ENCODE results near the gene SLC16A12.

DNA sequence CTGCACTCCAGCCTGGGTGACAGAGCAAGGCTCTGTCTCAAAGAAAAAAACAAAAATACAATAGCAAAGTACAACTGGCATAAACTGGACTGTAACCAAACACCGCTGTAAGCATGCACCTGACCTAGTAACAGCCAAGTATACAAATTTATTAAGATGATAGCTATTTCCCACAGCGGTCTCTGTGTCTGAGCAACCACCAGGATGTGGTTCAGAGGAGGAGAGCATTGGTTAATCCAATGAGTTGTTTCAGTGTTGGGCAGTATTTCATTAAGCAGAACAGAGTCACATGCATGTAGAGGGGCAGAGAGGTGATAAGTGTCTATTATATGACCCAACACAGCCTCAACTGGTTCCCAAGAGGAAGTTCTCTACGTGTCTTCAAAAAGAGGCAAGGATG lies 4.0 kb downstream of the SLC16A12 start:
- TF ChIP-seq POLR2A (IDR thresholded peaks at IDR 0.05; ENCODE audit: low read depth, low read length) = no peak
- TF ChIP-seq TAF1 (IDR thresholded peaks at IDR 0.05; ENCODE audit: low read depth, low read length) = no peak
- TF ChIP-seq PAX5 (IDR thresholded peaks at IDR 0.05; ENCODE audit: insufficient read depth, low read length, severe bottlenecking) = no peak
- no peak for TF ChIP-seq POU2F2 (IDR thresholded peaks at IDR 0.05; ENCODE audit: low read depth, low read length)
- no peak for TF ChIP-seq POLR2AphosphoS5 (IDR thresholded peaks at IDR 0.05; ENCODE audit: low read depth, low read length)
- TF ChIP-seq SPI1 (IDR thresholded peaks at IDR 0.05; ENCODE audit: low read depth, low read length) = no peak
